Astrocyte (in vitro differentiated cells and primary cell): ENCODE results near the gene SYNM.

ENCODE experiments used
- EZH2 ChIP-seq: IDR thresholded peaks from 2 replicates; pipeline ENCODE4 v1.6.1; 2012; ENCODE audit warnings: mild to moderate bottlenecking, low read length, inconsistent platforms; ENCODE audit not compliant: insufficient read depth
- TF ChIP-seq, protein P1 (sequence below): IDR thresholded peaks from 2 replicates; pipeline ENCODE4 v1.5.1; 2011; ENCODE audit warnings: low read depth, mild to moderate bottlenecking, inconsistent platforms, low read length, moderate library complexity; ENCODE audit not compliant: insufficient read depth

DNA sequence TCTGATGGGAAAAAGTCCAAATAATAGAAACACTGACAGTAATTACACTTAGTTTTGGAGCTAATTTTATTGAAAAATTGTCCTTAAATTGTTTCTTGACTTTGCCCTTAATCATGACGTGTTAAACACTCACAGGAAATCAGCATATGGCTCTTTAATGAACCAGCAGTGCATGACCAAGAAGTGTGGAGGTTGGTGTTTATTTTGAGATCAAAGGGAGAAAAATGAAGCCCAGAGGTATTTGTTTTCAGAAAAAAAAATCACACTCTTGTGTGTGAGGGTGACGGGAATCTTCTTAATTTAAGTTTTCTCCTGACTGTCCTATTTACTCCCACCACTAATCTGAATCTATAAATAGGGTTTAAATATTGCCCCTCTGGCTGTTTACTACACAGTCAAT lies 28.8 kb upstream of the SYNM start:
- TF ChIP-seq, protein P1, sequence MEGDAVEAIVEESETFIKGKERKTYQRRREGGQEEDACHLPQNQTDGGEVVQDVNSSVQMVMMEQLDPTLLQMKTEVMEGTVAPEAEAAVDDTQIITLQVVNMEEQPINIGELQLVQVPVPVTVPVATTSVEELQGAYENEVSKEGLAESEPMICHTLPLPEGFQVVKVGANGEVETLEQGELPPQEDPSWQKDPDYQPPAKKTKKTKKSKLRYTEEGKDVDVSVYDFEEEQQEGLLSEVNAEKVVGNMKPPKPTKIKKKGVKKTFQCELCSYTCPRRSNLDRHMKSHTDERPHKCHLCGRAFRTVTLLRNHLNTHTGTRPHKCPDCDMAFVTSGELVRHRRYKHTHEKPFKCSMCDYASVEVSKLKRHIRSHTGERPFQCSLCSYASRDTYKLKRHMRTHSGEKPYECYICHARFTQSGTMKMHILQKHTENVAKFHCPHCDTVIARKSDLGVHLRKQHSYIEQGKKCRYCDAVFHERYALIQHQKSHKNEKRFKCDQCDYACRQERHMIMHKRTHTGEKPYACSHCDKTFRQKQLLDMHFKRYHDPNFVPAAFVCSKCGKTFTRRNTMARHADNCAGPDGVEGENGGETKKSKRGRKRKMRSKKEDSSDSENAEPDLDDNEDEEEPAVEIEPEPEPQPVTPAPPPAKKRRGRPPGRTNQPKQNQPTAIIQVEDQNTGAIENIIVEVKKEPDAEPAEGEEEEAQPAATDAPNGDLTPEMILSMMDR: no peak
- TF ChIP-seq EZH2: no peak
